ENCODE results near the gene ZSCAN12.
"Not testable (repeated sequence)": the region's sequence is repeated elsewhere in the genome, so short reads cannot be mapped to it uniquely, and the experiment has no call there.

ZSCAN12 gene

GRCh38 chr6:28401172-28401571, 1.6 kb upstream of the ZSCAN12 start:
- H3K4me3 ChIP-seq, result no peak overlapping the region
- H3K27ac ChIP-seq, result no peak overlapping the region

- H3K27ac ChIP-seq, result peak overlapping the region in 16 of 21 experiments; percentile 11 to 72 (median 60)
- H3K4me3 ChIP-seq, result peak overlapping the region; percentile 51 to 81 (median 68)
Observed at GRCh38 chr6:28400122-28400451, 540 bp upstream of the ZSCAN12 start.

- Histone ChIP-seq H3K27ac (no peak overlapping the region), H3K4me3 (no peak overlapping the region)
Observed at GRCh38 chr6:28395918-28396317, 3.6 kb downstream of the ZSCAN12 start.

- Histone ChIP-seq H3K27ac (no peak overlapping the region), H3K4me3 (no peak overlapping the region)
Observed at GRCh38 chr6:28393912-28394662, 5.5 kb downstream of the ZSCAN12 start.

- Histone ChIP-seq H3K27ac (no peak overlapping the region), H3K4me3 (no peak overlapping the region)
Observed at GRCh38 chr6:28390688-28391087, 8.9 kb downstream of the ZSCAN12 start.

- H3K27ac ChIP-seq, result no peak overlapping the region
Observed at GRCh38 chr6:28384143-28384533, 15.4 kb downstream of the ZSCAN12 start.

GRCh38 chr6:28383235-28384142, 16.1 kb downstream of the ZSCAN12 start:
- peak overlapping the region; percentile 19 to 46 (median 30) for H3K4me3 ChIP-seq
- peak overlapping the region in 9 of 21 experiments; percentile 18 to 69 (median 46) for H3K27ac ChIP-seq

More at GRCh38 chr6:28384143-28384533, 15.4 kb downstream of the ZSCAN12 start:
- H3K4me3 ChIP-seq, result no peak overlapping the region

GRCh38 chr6:28380381-28380780, 19.2 kb downstream of the ZSCAN12 start:
- Histone ChIP-seq H3K4me3 (no peak overlapping the region), H3K27ac (no peak overlapping the region)

GRCh38 chr6:28378644-28379043, 20.9 kb downstream of the ZSCAN12 start:
- no peak overlapping the region for H3K4me3 ChIP-seq

GRCh38 chr6:28377879-28378278, 21.7 kb downstream of the ZSCAN12 start:
- Histone ChIP-seq H3K27ac (no peak overlapping the region), H3K4me3 (no peak overlapping the region)

More at GRCh38 chr6:28378644-28379043, 20.9 kb downstream of the ZSCAN12 start:
- H3K27ac ChIP-seq, result no peak overlapping the region

- Histone ChIP-seq H3K4me3 (no peak overlapping the region), H3K27ac (no peak overlapping the region)
Observed at GRCh38 chr6:28373925-28374324, 25.6 kb downstream of the ZSCAN12 start.

GRCh38 chr6:28371706-28372451, 27.7 kb downstream of the ZSCAN12 start:
- Histone ChIP-seq H3K27ac (no peak overlapping the region), H3K4me3 (no peak overlapping the region)

- Histone ChIP-seq H3K4me3 (no peak overlapping the region), H3K27ac (no peak overlapping the region)
Observed at GRCh38 chr6:28371280-28371679, 28.3 kb downstream of the ZSCAN12 start.

- Histone ChIP-seq H3K27ac (no peak overlapping the region), H3K4me3 (no peak overlapping the region)
Observed at GRCh38 chr6:28370440-28370839, 29.1 kb downstream of the ZSCAN12 start.

GRCh38 chr6:28369463-28369862, 30.1 kb downstream of the ZSCAN12 start:
- H3K27ac ChIP-seq, result no peak overlapping the region
- no peak overlapping the region for H3K4me3 ChIP-seq

GRCh38 chr6:28368522-28368921, 31.0 kb downstream of the ZSCAN12 start:
- H3K27ac ChIP-seq, result no peak overlapping the region

GRCh38 chr6:28365590-28365989, 34.0 kb downstream of the ZSCAN12 start:
- not testable (repeated sequence) for H3K4me3 ChIP-seq, H3K27ac ChIP-seq

More at GRCh38 chr6:28368522-28368921, 31.0 kb downstream of the ZSCAN12 start:
- no peak overlapping the region for H3K4me3 ChIP-seq

- H3K27ac ChIP-seq, result no peak overlapping the region
- no peak overlapping the region for H3K4me3 ChIP-seq
Observed at GRCh38 chr6:28360961-28361360, 38.6 kb downstream of the ZSCAN12 start.

GRCh38 chr6:28359562-28359961, 40.0 kb downstream of the ZSCAN12 start:
- H3K4me3 ChIP-seq, H3K27ac ChIP-seq: not testable (repeated sequence)

- H3K27ac ChIP-seq, result peak overlapping the region in 1 of 21 experiments; percentile 82
- no peak overlapping the region for H3K4me3 ChIP-seq
Observed at GRCh38 chr6:28357036-28357435, 42.5 kb downstream of the ZSCAN12 start.

Data from skin epidermis (tissue), 12 donors.